Activated CD8-positive, alpha-beta T cell treated with anti-CD3 and anti-CD28 coated beads for 36 hours (primary cell): ENCODE results near the gene BBS12. TPM values are rescaled to one million over a fixed set of nuclear protein-coding genes. Genes with fewer than 3 reads are reported as not detected.

Experiments
- ATAC-seq: fragments of 200-7000 bp; cut with Tn5 transposase; one replicate; pipeline ENCODE4 v1.10.0; 2021; ENCODE audit warnings: mild to moderate bottlenecking, moderate library complexity
- CTCF ChIA-PET: fragments of 350-600 bp; sonication (Branson Sonifier 250); formaldehyde crosslinking; loops from one replicate; lab custom pipeline; 2021; ENCODE audit warnings: antibody characterized with exemption; lab: Charles Lee
- POLR2A ChIA-PET: fragments of 350-600 bp; sonication (Branson Sonifier 250); formaldehyde crosslinking; loops from one replicate; lab custom pipeline; 2021; ENCODE audit warnings: antibody characterized with exemption; lab: Charles Lee
- DNase-seq: peaks from one replicate; pipeline ENCODE4 v3.0.0-alpha.2; 2020
- H3K27ac Mint-ChIP-seq: one replicate; pipeline ENCODE4 v1.8.0; 2021; ENCODE audit warnings: mild to moderate bottlenecking, mixed read lengths
- H3K27me3 Mint-ChIP-seq: one replicate; pipeline ENCODE4 v1.8.0; 2021; ENCODE audit warnings: mixed read lengths
- H3K36me3 Mint-ChIP-seq: one replicate; pipeline ENCODE4 v1.8.0; 2021; ENCODE audit warnings: low read depth, mixed read lengths
- H3K4me1 Mint-ChIP-seq: one replicate; pipeline ENCODE4 v1.8.0; 2021; ENCODE audit warnings: low read depth, mixed read lengths
- H3K4me3 Mint-ChIP-seq: one replicate; pipeline ENCODE4 v1.8.0; 2021; ENCODE audit warnings: mild to moderate bottlenecking, moderate library complexity, mixed read lengths
- H3K9me3 Mint-ChIP-seq: one replicate; pipeline ENCODE4 v1.8.0; 2021; ENCODE audit warnings: mixed read lengths
- intact Hi-C: fragments of 100-400 bp; cut with micrococcal nuclease; formaldehyde crosslinking; loops from one replicate; pipeline ENCODE4 v1.10.0; 2022
- total RNA-seq, 2 experiments: library from RNA; stranded (reverse); gene quantifications; one replicate each; pipeline ENCODE4 v1.2.3, GENCODE V29; 2021
- TF ChIP-seq, protein P1 (sequence below): fragments of 200-600 bp; IDR thresholded peaks from one replicate; pipeline ENCODE4 v1.8.0; 2022; ENCODE audit warnings: antibody characterized with exemption, mild to moderate bottlenecking

The BBS12 gene
- total RNA-seq, 2 experiments from 2014 or later: 0.74 to 0.89 TPM

DNA sequence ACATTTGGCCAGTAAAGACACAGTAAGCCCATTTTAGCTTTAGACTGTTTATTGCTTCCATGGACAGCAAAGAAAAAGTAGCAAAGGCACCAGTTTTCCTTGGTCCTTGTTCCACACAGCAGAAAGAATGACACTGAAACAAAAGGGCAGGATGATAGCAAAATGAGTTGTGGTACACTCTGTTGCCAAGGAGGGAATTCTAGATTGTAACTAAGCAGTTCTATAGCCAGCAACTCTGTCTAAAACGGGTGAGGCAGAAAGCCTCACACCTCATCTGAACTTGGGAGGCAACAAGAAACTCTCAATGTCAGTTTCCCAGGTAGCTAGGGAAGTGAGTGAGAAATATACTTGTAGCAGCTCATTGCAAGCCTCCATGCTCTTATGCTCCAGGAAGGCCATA lies 39.2 kb downstream of the BBS12 start:
- no peak for DNase-seq
- CTCF ChIA-PET: no interaction called here
- Mint-ChIP-seq H3K4me3 (no peak overlapping the region), H3K27me3 (peaks cover 2% of the 10 kb centered on the region), H3K4me1 (no peaks in the 10 kb centered on the region), H3K36me3 (no peaks in the 10 kb centered on the region), H3K9me3 (no peaks in the 10 kb centered on the region), H3K27ac (no peak overlapping the region)
- ATAC-seq: no peak
- POLR2A ChIA-PET: no interaction called here
- intact Hi-C loops: no loop called here
- TF ChIP-seq, protein P1, sequence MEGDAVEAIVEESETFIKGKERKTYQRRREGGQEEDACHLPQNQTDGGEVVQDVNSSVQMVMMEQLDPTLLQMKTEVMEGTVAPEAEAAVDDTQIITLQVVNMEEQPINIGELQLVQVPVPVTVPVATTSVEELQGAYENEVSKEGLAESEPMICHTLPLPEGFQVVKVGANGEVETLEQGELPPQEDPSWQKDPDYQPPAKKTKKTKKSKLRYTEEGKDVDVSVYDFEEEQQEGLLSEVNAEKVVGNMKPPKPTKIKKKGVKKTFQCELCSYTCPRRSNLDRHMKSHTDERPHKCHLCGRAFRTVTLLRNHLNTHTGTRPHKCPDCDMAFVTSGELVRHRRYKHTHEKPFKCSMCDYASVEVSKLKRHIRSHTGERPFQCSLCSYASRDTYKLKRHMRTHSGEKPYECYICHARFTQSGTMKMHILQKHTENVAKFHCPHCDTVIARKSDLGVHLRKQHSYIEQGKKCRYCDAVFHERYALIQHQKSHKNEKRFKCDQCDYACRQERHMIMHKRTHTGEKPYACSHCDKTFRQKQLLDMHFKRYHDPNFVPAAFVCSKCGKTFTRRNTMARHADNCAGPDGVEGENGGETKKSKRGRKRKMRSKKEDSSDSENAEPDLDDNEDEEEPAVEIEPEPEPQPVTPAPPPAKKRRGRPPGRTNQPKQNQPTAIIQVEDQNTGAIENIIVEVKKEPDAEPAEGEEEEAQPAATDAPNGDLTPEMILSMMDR: no peak

DNA sequence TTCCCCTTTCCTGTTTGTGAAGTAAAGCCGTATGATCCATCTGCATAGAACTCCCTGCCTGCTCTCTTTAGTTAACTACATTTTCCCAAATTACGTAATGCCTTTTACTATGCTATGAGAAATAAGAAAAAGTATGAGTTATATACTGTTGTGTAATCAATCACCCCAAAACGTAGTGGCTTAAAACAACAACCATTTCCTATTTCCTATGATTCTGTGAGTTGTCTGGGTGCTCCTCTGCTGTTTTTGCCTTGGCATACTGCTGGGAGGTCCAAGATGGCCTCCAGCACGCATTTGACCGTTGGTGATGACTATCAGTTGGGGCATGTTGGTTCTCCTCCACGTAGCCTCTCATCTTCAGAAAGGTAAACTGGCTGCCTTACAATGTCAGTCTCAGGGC lies 39.8 kb downstream of the BBS12 start:
- no peaks in the 10 kb centered on the region for H3K4me1 Mint-ChIP-seq
- no peaks in the 10 kb centered on the region for H3K36me3 Mint-ChIP-seq
- peaks cover 2% of the 10 kb centered on the region for H3K27me3 Mint-ChIP-seq
- no peak for DNase-seq
- TF ChIP-seq, protein P1: no peak
- H3K4me3 Mint-ChIP-seq: no peak overlapping the region
- POLR2A ChIA-PET: no interaction called here
- no peaks in the 10 kb centered on the region for H3K9me3 Mint-ChIP-seq
- ATAC-seq: no peak
- intact Hi-C loops: no loop called here
- no peak overlapping the region for H3K27ac Mint-ChIP-seq
- CTCF ChIA-PET: no interaction called here

DNA sequence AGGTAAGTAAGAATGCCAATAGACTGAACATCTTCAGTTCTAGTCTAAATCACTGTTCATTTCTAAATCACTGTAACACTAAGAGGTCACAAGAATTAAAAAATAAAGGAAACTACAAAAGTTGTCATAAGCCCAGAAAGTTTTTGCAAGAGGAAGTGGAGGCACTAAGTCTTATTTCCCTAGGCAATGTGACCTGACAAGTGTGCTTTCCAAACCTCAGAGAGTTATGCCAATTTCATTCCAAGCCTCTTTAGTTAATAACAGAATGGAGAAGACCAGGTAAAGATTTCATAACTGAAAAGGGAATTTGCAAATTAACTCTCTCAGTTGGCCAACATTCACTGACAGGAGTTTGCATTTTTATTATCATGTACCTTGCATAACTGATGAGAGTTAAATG lies 40.5 kb downstream of the BBS12 start:
- no peaks in the 10 kb centered on the region for H3K9me3 Mint-ChIP-seq
- no peak for DNase-seq
- POLR2A ChIA-PET: no interaction called here
- no peak overlapping the region for H3K4me3 Mint-ChIP-seq
- CTCF ChIA-PET: interaction anchor here (1.3 kb wide), 1 partner anchor 15 kb away, joined by 5 read pairs; no protein-coding TSS in a partner anchor
- no peaks in the 10 kb centered on the region for H3K36me3 Mint-ChIP-seq
- H3K27ac Mint-ChIP-seq: no peak overlapping the region
- TF ChIP-seq, protein P1: no peak
- H3K4me1 Mint-ChIP-seq: no peaks in the 10 kb centered on the region
- intact Hi-C loops: no loop called here
- ATAC-seq: no peak
- peaks cover 2% of the 10 kb centered on the region for H3K27me3 Mint-ChIP-seq

DNA sequence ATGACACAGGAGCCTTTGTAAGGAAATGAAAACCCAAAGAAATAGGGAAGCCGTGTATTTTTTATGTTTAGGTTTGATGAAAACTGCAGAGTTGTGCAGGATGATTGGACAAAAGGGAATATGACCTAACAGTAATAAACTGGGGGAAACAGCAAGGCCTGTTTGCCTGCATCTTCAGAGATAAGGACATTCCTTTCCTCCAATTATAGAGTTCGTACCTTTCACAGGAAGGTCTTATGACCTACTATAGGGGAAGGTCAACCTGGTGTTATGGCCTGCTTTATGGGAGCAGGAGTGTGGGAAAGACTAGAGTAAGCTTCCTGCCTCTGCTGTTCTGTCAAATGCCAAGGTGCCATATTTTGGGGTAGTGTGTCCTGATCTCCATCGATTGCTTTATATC lies 42.5 kb downstream of the BBS12 start:
- no peaks in the 10 kb centered on the region for H3K36me3 Mint-ChIP-seq
- CTCF ChIA-PET: no interaction called here
- intact Hi-C loops: no loop called here
- peaks cover 2% of the 10 kb centered on the region for H3K27me3 Mint-ChIP-seq
- DNase-seq (no peak), ATAC-seq (no peak)
- H3K4me1 Mint-ChIP-seq: no peaks in the 10 kb centered on the region
- POLR2A ChIA-PET: no interaction called here
- H3K9me3 Mint-ChIP-seq: no peaks in the 10 kb centered on the region
- TF ChIP-seq, protein P1: no peak
- H3K27ac Mint-ChIP-seq: no peak overlapping the region
- no peak overlapping the region for H3K4me3 Mint-ChIP-seq

DNA sequence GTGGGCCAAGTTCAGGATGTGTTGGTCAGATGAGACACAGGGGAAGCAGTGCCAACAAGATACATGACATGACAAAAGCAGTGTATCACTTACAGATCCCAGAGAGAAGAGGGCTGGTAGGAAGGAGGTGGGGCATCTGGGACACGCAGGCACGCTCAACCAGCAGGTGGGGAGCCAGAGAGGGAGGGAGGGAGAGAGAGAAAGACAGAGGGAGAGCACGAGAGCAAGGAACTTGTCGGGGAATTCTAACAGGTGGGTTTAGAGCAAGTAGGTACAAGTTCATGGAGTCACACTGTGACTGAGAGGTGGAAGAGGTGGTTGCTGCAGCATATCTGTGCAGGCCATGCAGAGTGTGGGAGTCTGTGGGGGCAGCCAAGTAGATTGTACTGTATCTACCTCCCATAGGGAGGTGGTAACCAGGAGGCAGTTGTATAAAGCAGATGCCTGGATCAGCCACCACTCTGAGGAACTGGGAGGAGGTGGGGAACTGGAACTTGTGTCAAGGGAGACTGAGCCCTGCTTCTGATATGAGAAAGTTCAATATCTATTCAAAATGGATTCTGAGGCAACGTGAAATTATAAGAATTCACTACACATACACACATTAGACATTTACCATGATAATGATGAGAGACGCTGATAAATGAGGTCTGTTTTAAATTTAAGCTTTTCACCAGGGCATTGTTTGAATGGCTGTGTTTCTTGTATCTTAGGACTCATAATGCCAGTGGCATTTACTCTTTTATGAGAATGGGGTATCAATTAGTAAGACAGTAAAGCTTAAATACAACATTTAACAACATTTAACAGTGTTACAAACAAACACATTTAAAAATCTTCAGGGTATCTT lies 43.7 kb downstream of the BBS12 start:
- ATAC-seq (no peak), DNase-seq (no peak)
- no peaks in the 10 kb centered on the region for H3K4me1 Mint-ChIP-seq
- ChIA-PET POLR2A (interaction anchor here (1.2 kb wide), 1 partner anchor 9 kb away, joined by 3 read pairs; no protein-coding TSS in a partner anchor), CTCF (interaction anchor here (0.7 to 1.9 kb wide), 2 partner anchors 9 to 18 kb away, joined by 4 to 9 read pairs; no protein-coding TSS in a partner anchor)
- H3K4me3 Mint-ChIP-seq: no peak overlapping the region
- H3K27me3 Mint-ChIP-seq: peaks cover 7% of the 10 kb centered on the region
- no peak overlapping the region for H3K27ac Mint-ChIP-seq
- no peaks in the 10 kb centered on the region for H3K36me3 Mint-ChIP-seq
- no peaks in the 10 kb centered on the region for H3K9me3 Mint-ChIP-seq
- intact Hi-C loops: no loop called here
- TF ChIP-seq, protein P1: no peak
